GM23248 (cell line): Measurements from ENCODE around the gene DPYD.

Experiments
- EZH2 ChIP-seq: fragments of 200-600 bp; sonication (generic); IDR thresholded peaks from 2 replicates; pipeline ENCODE4 v1.6.1; 2018; ENCODE audit warnings: antibody characterized with exemption, mild to moderate bottlenecking; ENCODE audit not compliant: insufficient read depth, poor library complexity, severe bottlenecking
- EZH2phosphoT487 ChIP-seq: fragments of 200-600 bp; sonication (generic); IDR thresholded peaks from 2 replicates; pipeline ENCODE4 v1.6.1; 2018; ENCODE audit warnings: antibody characterized with exemption, moderate library complexity, mild to moderate bottlenecking, low read depth; ENCODE audit not compliant: insufficient read depth

DNA sequence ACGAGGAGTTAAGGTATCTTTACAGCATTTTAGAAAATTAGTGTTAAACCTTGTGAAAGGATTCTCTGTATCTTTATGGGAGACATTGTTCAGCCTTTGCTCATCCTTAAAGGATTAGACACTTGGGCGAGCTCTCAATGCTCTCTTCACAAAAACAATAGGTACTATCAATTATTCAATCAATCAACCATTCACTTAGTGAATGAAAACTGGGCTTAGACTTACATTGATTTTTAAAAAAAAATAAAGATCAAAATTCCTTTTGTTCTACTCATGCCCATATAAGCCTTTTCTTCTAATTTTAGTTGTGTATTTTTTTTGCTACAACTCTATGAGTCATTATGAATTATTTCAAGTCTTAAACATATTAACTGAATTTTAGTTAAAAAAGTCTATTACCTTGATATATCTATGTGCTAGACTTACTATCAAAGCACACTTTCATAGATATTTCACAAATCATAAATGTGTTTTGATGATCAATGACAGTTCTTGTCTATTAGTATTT, 181.2 kb downstream of the DPYD start:
- TF ChIP-seq EZH2phosphoT487: no peak
- TF ChIP-seq EZH2: no peak
